Endodermal cell (in vitro differentiated cells): ENCODE data around the gene BRI3BP. TPM values are rescaled to one million over a fixed set of nuclear protein-coding genes. Genes with fewer than 3 reads are reported as not detected.

Experiments used
- DNase-seq: peaks from one replicate; pipeline ENCODE4 v3.0.0-alpha.2; 2017
- H3K27ac ChIP-seq: 2 replicates; pipeline ENCODE4 v1.5.1; 2013; ENCODE audit warnings: mild to moderate bottlenecking, low read depth, low read length, moderate library complexity
- H3K27me3 ChIP-seq: 2 replicates; pipeline ENCODE4 v1.6.1; 2013; ENCODE audit warnings: mild to moderate bottlenecking, low read length, moderate library complexity; ENCODE audit not compliant: insufficient read depth, control insufficient read depth, poor library complexity, severe bottlenecking
- H3K36me3 ChIP-seq: 2 replicates; pipeline ENCODE4 v1.7.0; 2013; ENCODE audit warnings: mild to moderate bottlenecking, low read length, moderate library complexity; ENCODE audit not compliant: control insufficient read depth, insufficient read depth
- H3K4me1 ChIP-seq: one replicate; pipeline ENCODE4 v1.7.0; 2013; ENCODE audit warnings: low read length; ENCODE audit not compliant: control insufficient read depth, insufficient read depth
- H3K4me3 ChIP-seq: 2 replicates; pipeline ENCODE4 v1.5.1; 2013; ENCODE audit warnings: mild to moderate bottlenecking, low read length, moderate library complexity
- H3K9ac ChIP-seq: 2 replicates; pipeline ENCODE4 v1.6.1; 2013; ENCODE audit warnings: mild to moderate bottlenecking, low read length, moderate library complexity; ENCODE audit not compliant: poor library complexity, severe bottlenecking; ENCODE audit errors: extremely low read depth
- H3K9me3 ChIP-seq: 2 replicates; pipeline ENCODE4 v1.6.1; 2013; ENCODE audit warnings: mild to moderate bottlenecking, low read length, moderate library complexity; ENCODE audit not compliant: control insufficient read depth
- H3K27ac Mint-ChIP-seq: 2 replicates; pipeline ENCODE4 v1.8.0; 2020; ENCODE audit warnings: mixed read lengths
- H3K27me3 Mint-ChIP-seq: 2 replicates; pipeline ENCODE4 v1.8.0; 2021; ENCODE audit warnings: mild to moderate bottlenecking, mixed read lengths; ENCODE audit not compliant: insufficient read depth
- H3K36me3 Mint-ChIP-seq: 2 replicates; pipeline ENCODE4 v1.8.0; 2020; ENCODE audit warnings: low read depth, mixed read lengths
- H3K4me1 Mint-ChIP-seq: 2 replicates; pipeline ENCODE4 v1.8.0; 2020; ENCODE audit warnings: mixed read lengths
- H3K4me3 Mint-ChIP-seq: 2 replicates; pipeline ENCODE4 v1.8.0; 2020; ENCODE audit warnings: mild to moderate bottlenecking, moderate library complexity, mixed read lengths
- H3K9me3 Mint-ChIP-seq: 2 replicates; pipeline ENCODE4 v1.8.0; 2020; ENCODE audit warnings: mild to moderate bottlenecking, mixed read lengths
- WGBS, 2 experiments: methylation state at CpG; one replicate each; pipeline versions ENCODE4 v1.1.5 to v1.1.7; 2013; ENCODE audit warnings: missing lambda C conversion rate in 2 of 2, mixed read lengths in 1 of 2; ENCODE audit not compliant: insufficient coverage in 1 of 2, insufficient read length in 1 of 2; 5-methylcytosine and 5-hydroxymethylcytosine counted together
- total RNA-seq, 2 donors: library from RNA; stranded (reverse); fragmentation: NEBNext Ultra II Directional in 1 of 2; extraction: Animal tissue kit (Norgen Biotek cat#: 25700) in 1 of 2; gene quantifications; 2 replicates in 1 of 2; 3 replicates in 1 of 2; pipeline ENCODE4 v1.2.1, GENCODE V29; 2021
- TF ChIP-seq, protein P1 (sequence below): fragments of 200-600 bp; sonication (generic); conservative IDR thresholded peaks from 2 replicates; pipeline ENCODE4 v1.5.0; 2021; ENCODE audit warnings: antibody characterized with exemption, mild to moderate bottlenecking

The BRI3BP gene
- total RNA-seq, 2 donors from 2014 or later: 10.5 to 16.0 TPM

DNA sequence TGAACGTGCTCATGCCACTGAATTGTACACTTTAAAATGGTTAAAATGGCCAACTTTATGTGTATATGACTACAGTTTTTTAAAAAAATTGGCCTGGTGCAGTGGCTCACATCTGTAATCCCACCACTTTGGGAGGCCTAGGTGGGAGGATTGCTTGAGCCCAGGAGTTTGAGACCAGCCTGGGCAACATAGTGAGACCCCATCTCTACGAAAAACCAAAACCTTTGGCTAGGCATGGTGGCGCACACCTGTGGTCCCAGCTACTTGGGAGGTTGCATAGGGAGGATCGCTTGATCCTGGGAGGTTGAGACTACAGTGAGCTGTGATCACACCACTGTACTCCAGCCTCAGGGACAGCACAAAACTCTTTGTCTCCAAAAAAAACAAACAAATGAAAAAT is 5.3 kb downstream of the BRI3BP start:
- no peaks in the 10 kb centered on the region for H3K4me1 ChIP-seq
- WGBS, 2 experiments: 94 to 100% methylated on average over 2 to 4 of the region's 4 CpGs
- peaks cover 8% of the 10 kb centered on the region for H3K4me1 Mint-ChIP-seq
- no peak overlapping the region for H3K27ac ChIP-seq
- H3K27ac Mint-ChIP-seq: no peak overlapping the region
- TF ChIP-seq, protein P1, sequence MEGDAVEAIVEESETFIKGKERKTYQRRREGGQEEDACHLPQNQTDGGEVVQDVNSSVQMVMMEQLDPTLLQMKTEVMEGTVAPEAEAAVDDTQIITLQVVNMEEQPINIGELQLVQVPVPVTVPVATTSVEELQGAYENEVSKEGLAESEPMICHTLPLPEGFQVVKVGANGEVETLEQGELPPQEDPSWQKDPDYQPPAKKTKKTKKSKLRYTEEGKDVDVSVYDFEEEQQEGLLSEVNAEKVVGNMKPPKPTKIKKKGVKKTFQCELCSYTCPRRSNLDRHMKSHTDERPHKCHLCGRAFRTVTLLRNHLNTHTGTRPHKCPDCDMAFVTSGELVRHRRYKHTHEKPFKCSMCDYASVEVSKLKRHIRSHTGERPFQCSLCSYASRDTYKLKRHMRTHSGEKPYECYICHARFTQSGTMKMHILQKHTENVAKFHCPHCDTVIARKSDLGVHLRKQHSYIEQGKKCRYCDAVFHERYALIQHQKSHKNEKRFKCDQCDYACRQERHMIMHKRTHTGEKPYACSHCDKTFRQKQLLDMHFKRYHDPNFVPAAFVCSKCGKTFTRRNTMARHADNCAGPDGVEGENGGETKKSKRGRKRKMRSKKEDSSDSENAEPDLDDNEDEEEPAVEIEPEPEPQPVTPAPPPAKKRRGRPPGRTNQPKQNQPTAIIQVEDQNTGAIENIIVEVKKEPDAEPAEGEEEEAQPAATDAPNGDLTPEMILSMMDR: no peak
- DNase-seq: no peak
- no peaks in the 10 kb centered on the region for H3K36me3 ChIP-seq
- no peaks in the 10 kb centered on the region for H3K9me3 ChIP-seq
- no peak overlapping the region for H3K4me3 Mint-ChIP-seq
- no peaks in the 10 kb centered on the region for H3K27me3 Mint-ChIP-seq
- H3K4me3 ChIP-seq: no peak overlapping the region
- no peaks in the 10 kb centered on the region for H3K9me3 Mint-ChIP-seq
- H3K36me3 Mint-ChIP-seq: peaks cover 8% of the 10 kb centered on the region
- no peak overlapping the region for H3K9ac ChIP-seq
- no peaks in the 10 kb centered on the region for H3K27me3 ChIP-seq

DNA sequence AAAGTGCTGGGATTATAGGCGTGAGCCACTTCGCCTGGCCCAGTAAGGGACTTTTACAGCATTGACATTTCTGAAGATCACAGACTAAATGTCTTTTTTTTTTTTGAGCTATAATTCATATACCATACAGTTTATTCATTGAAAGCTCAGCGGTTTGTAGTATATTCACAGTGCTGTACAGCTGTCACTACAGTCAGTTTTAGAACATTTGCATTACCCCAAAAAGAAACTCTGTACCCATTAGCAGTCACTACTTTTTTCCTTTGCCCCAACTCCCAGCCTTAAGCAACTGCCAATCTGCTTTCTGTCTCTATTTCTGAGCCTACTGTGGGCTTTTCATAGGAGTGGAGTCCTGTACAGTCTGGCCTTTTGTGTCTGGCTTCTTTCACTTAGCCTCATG is 8.2 kb downstream of the BRI3BP start:
- no peaks in the 10 kb centered on the region for H3K36me3 ChIP-seq
- 93 to 95% methylated on average over 3 of the region's 3 CpGs for WGBS, 2 experiments
- H3K27me3 ChIP-seq: no peaks in the 10 kb centered on the region
- H3K9me3 ChIP-seq: no peaks in the 10 kb centered on the region
- no peak overlapping the region for H3K4me3 ChIP-seq
- H3K4me1 ChIP-seq: no peaks in the 10 kb centered on the region
- peaks cover 10% of the 10 kb centered on the region for H3K36me3 Mint-ChIP-seq
- TF ChIP-seq, protein P1: no peak
- H3K9ac ChIP-seq: no peak overlapping the region
- no peak overlapping the region for H3K27ac ChIP-seq
- no peak overlapping the region for H3K27ac Mint-ChIP-seq
- no peaks in the 10 kb centered on the region for H3K9me3 Mint-ChIP-seq
- no peaks in the 10 kb centered on the region for H3K27me3 Mint-ChIP-seq
- no peak overlapping the region for H3K4me3 Mint-ChIP-seq
- no peak for DNase-seq
- H3K4me1 Mint-ChIP-seq: no peaks in the 10 kb centered on the region

DNA sequence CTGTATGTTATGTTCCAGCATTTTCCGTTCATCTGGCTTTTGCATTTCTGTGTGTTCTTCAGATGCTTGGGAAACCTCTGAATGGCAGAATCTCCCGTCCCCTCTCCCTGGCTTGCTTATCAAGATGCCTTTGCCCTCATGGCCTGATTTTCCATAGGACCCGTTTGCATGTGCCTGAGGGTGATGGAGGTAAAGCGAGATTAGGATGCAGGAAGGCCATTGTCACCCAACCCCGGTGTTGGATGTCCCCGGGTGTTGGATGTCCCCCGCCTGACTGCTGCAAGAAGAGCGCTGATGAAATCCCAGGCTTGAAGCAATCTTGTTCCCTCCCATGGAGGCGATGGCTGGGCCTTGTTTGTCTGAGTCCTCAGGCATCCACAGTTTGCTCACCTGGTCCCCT is 9.6 kb downstream of the BRI3BP start:
- Mint-ChIP-seq H3K27ac (no peak overlapping the region), H3K4me3 (no peak overlapping the region), H3K4me1 (no peaks in the 10 kb centered on the region), H3K9me3 (no peaks in the 10 kb centered on the region), H3K27me3 (no peaks in the 10 kb centered on the region), H3K36me3 (peaks cover 15% of the 10 kb centered on the region)
- TF ChIP-seq, protein P1: no peak
- no peak overlapping the region for H3K9ac ChIP-seq
- no peak for DNase-seq
- no peaks in the 10 kb centered on the region for H3K27me3 ChIP-seq
- no peaks in the 10 kb centered on the region for H3K36me3 ChIP-seq
- H3K4me3 ChIP-seq: no peak overlapping the region
- WGBS, 2 experiments: 81 to 100% methylated on average over 6 to 9 of the region's 9 CpGs
- H3K4me1 ChIP-seq: no peaks in the 10 kb centered on the region
- no peaks in the 10 kb centered on the region for H3K9me3 ChIP-seq
- no peak overlapping the region for H3K27ac ChIP-seq
